H1 (cell line): ENCODE results near the gene PRR35. TPM values are rescaled to one million over a fixed set of nuclear protein-coding genes. Genes with fewer than 3 reads are reported as not detected.

Experiments used
- CTCF ChIA-PET: fragments of 300-600 bp; sonication (Branson Sonifier 250); formaldehyde crosslinking; loops from one replicate; lab custom pipeline; 2021; ENCODE audit not compliant: partially characterized antibody; lab: Charles Lee
- POLR2A ChIA-PET: fragments of 300-600 bp; sonication (Branson Sonifier 250); formaldehyde crosslinking; loops from one replicate; lab custom pipeline; 2021; ENCODE audit warnings: inconsistent platforms; ENCODE audit not compliant: partially characterized antibody; lab: Charles Lee
- DNase-seq, 2 experiments: peaks; one replicate each; pipeline versions ENCODE4 v3.0.0 to v3.0.0-alpha.2; 2010 to 2022; ENCODE audit warnings: low spot score in 2 of 2, low read depth in 1 of 2, mixed read lengths in 1 of 2
- FAIRE-seq: peaks from 2 replicates; lab custom pipeline; 2011; peaks lifted over from hg19 to GRCh38; lab: Jason Lieb, UNC
- H2AFZ ChIP-seq: 2 replicates; pipeline ENCODE4 v1.8.1; 2012; ENCODE audit warnings: low read length, inconsistent platforms
- H2AK5ac ChIP-seq: 2 replicates; pipeline ENCODE4 v1.6.1; 2013; ENCODE audit warnings: low read depth, low read length
- H2BK120ac ChIP-seq: replicated peaks from 2 replicates; pipeline ENCODE3; 2013; ENCODE audit warnings: low read depth, low read length, inconsistent platforms
- H2BK12ac ChIP-seq: 2 replicates; pipeline ENCODE4 v1.6.1; 2013; ENCODE audit warnings: low read depth, low read length
- H2BK15ac ChIP-seq: 2 replicates; pipeline ENCODE4 v1.6.1; 2013; ENCODE audit warnings: low read length
- H2BK20ac ChIP-seq: 2 replicates; pipeline ENCODE4 v1.6.1; 2013; ENCODE audit warnings: low read length
- H2BK5ac ChIP-seq: 2 replicates; pipeline ENCODE4 v1.6.1; 2013; ENCODE audit warnings: low read depth, low read length
- H3K14ac ChIP-seq: 2 replicates; pipeline ENCODE4 v1.6.1; 2013; ENCODE audit warnings: inconsistent platforms; ENCODE audit not compliant: insufficient read length
- H3K18ac ChIP-seq: 2 replicates; pipeline ENCODE4 v1.6.1; 2013; ENCODE audit warnings: low read length; ENCODE audit errors: extremely low read depth
- H3K23ac ChIP-seq: 2 replicates; pipeline ENCODE4 v1.6.1; 2013; ENCODE audit warnings: inconsistent platforms; ENCODE audit not compliant: insufficient read length
- H3K23me2 ChIP-seq: 2 replicates; pipeline ENCODE4 v1.6.1; 2013; ENCODE audit warnings: low read depth, low read length
- H3K27ac ChIP-seq: 2 replicates; pipeline ENCODE4 v1.6.1; 2011; ENCODE audit warnings: low read depth, low read length, inconsistent platforms
- H3K27me3 ChIP-seq, 4 experiments: replicated peaks in 1 of 4; 1 replicate in 1 of 4; 2 replicates in 3 of 4; pipeline versions ENCODE4 v1.6.1 to v1.8.1; 2011 to 2013; ENCODE audit warnings: low read length in 3 of 4, mild to moderate bottlenecking in 3 of 4, inconsistent platforms in 2 of 4, mixed read lengths in 2 of 4, moderate library complexity in 1 of 4; ENCODE audit not compliant: control insufficient read depth in 3 of 4, insufficient read depth in 3 of 4; ENCODE audit errors: extremely low read depth in 1 of 4
- H3K36me3 ChIP-seq, 4 experiments: 2 replicates each; pipeline versions ENCODE4 v1.6.1 to v1.8.1; 2011 to 2013; ENCODE audit warnings: mild to moderate bottlenecking in 4 of 4, low read length in 3 of 4, moderate library complexity in 2 of 4, control low read depth in 1 of 4, inconsistent platforms in 1 of 4; ENCODE audit not compliant: insufficient read depth in 4 of 4, control insufficient read depth in 2 of 4
- H3K4ac ChIP-seq: replicated peaks from 2 replicates; pipeline ENCODE3; 2013; ENCODE audit warnings: low read length, low read depth, mixed read lengths, inconsistent platforms; ENCODE audit not compliant: insufficient read length
- H3K4me1 ChIP-seq, 4 experiments: replicated peaks in 1 of 4; 1 replicate in 1 of 4; 2 replicates in 3 of 4; pipeline versions ENCODE4 v1.6.1 to v1.8.1; 2011 to 2013; ENCODE audit warnings: low read length in 3 of 4, inconsistent platforms in 2 of 4, mixed read lengths in 1 of 4; ENCODE audit not compliant: insufficient read depth in 4 of 4, control insufficient read depth in 3 of 4
- H3K4me2 ChIP-seq, 2 experiments: 2 replicates each; pipeline versions ENCODE4 v1.6.1 to v1.8.1; 2011 to 2013; ENCODE audit warnings: low read depth in 2 of 2, low read length in 2 of 2, control low read depth in 1 of 2, inconsistent platforms in 1 of 2, mild to moderate bottlenecking in 1 of 2; ENCODE audit not compliant: insufficient read depth in 1 of 2
- H3K4me3 ChIP-seq, 4 experiments: fragments of 200-600, 300-600 bp in 1 of 4; sonication (generic), shearing (Covaris generic), sonication (Bioruptor Twin) in 1 of 4; 2 replicates each; pipeline versions ENCODE4 v1.5.1 to v1.8.1; 2011 to 2016; ENCODE audit warnings: low read length in 4 of 4, low read depth in 3 of 4, control low read depth in 2 of 4, inconsistent platforms in 2 of 4, mild to moderate bottlenecking in 2 of 4, mixed read lengths in 1 of 4, moderate library complexity in 1 of 4; ENCODE audit not compliant: insufficient read depth in 2 of 4; ENCODE audit errors: extremely low read depth in 1 of 4
- H3K56ac ChIP-seq: replicated peaks from 2 replicates; pipeline ENCODE3; 2013; ENCODE audit warnings: low read depth, mild to moderate bottlenecking, mixed read lengths, low read length, inconsistent platforms; ENCODE audit not compliant: insufficient read length
- H3K79me1 ChIP-seq: 2 replicates; pipeline ENCODE4 v1.6.1; 2013; ENCODE audit warnings: low read depth, low read length, control low read depth
- H3K79me2 ChIP-seq, 2 experiments: 2 replicates each; pipeline versions ENCODE4 v1.6.1 to v1.8.1; 2012 to 2013; ENCODE audit warnings: low read length in 2 of 2, mild to moderate bottlenecking in 2 of 2, inconsistent platforms in 1 of 2; ENCODE audit not compliant: insufficient read depth in 2 of 2, control insufficient read depth in 1 of 2
- H3K9ac ChIP-seq, 4 experiments: replicated peaks in 1 of 4; 1 replicate in 1 of 4; 2 replicates in 3 of 4; pipeline versions ENCODE4 v1.6.1 to v1.8.1; 2011 to 2013; ENCODE audit warnings: low read depth in 3 of 4, low read length in 3 of 4, control low read depth in 2 of 4, mild to moderate bottlenecking in 2 of 4, moderate library complexity in 2 of 4, inconsistent platforms in 1 of 4; ENCODE audit errors: extremely low read depth in 1 of 4
- H3K9me3 ChIP-seq, 2 experiments: 2 replicates each; pipeline versions ENCODE4 v1.6.1 to v1.8.1; 2012 to 2013; ENCODE audit warnings: mild to moderate bottlenecking in 2 of 2, moderate library complexity in 2 of 2, control low read depth in 1 of 2, inconsistent platforms in 1 of 2, low read depth in 1 of 2, low read length in 1 of 2, mixed read lengths in 1 of 2; ENCODE audit not compliant: insufficient read depth in 2 of 2
- H4K20me1 ChIP-seq, 2 experiments: replicated peaks in 1 of 2; 2 replicates each; pipeline versions ENCODE3 to v1.8.1; 2011 to 2013; ENCODE audit warnings: inconsistent platforms in 2 of 2, low read length in 2 of 2, mild to moderate bottlenecking in 1 of 2; ENCODE audit not compliant: insufficient read depth in 2 of 2, control insufficient read depth in 1 of 2
- H4K5ac ChIP-seq: 2 replicates; pipeline ENCODE4 v1.6.1; 2013; ENCODE audit warnings: low read length, low read depth, mixed read lengths, inconsistent platforms; ENCODE audit not compliant: insufficient read length
- H4K8ac ChIP-seq: 2 replicates; pipeline ENCODE4 v1.8.0; 2013; ENCODE audit warnings: mild to moderate bottlenecking, moderate library complexity, low read length, inconsistent platforms; ENCODE audit not compliant: insufficient read depth; ENCODE audit errors: extremely low read depth
- H4K91ac ChIP-seq: replicated peaks from 2 replicates; pipeline ENCODE3; 2013; ENCODE audit warnings: low read length, mixed read lengths, inconsistent platforms; ENCODE audit not compliant: insufficient read length
- FOSL1 ChIP-seq: IDR thresholded peaks from 2 replicates; pipeline ENCODE4 v1.6.1; 2011; ENCODE audit warnings: mild to moderate bottlenecking, low read depth, low read length, moderate library complexity; ENCODE audit not compliant: insufficient read depth
- HDAC2 ChIP-seq, 2 experiments: fragments of 300-600 bp in 1 of 2; sonication (generic) in 1 of 2; IDR thresholded peaks; 2 replicates each; pipeline ENCODE4 v1.6.1; 2011 to 2012; ENCODE audit warnings: low read depth in 2 of 2, low read length in 2 of 2, mild to moderate bottlenecking in 2 of 2, moderate library complexity in 2 of 2, borderline replicate concordance in 1 of 2, inconsistent platforms in 1 of 2
- KDM4A ChIP-seq: IDR thresholded peaks from one replicate; pipeline ENCODE4 v1.7.1; 2012; ENCODE audit warnings: low read depth, mild to moderate bottlenecking, moderate library complexity, low read length, inconsistent platforms; ENCODE audit not compliant: severe bottlenecking
- SP1 ChIP-seq: IDR thresholded peaks from 2 replicates; pipeline ENCODE4 v1.6.1; 2011; ENCODE audit warnings: low read depth, low read length
- WGBS, 2 experiments: shearing (Covaris generic) in 1 of 2; methylation state at CpG; one replicate each; pipeline versions ENCODE4 v1.1.6 to v1.1.7; 2013 to 2015; ENCODE audit warnings: low lambda C conversion rate in 2 of 2, mixed read lengths in 2 of 2, inconsistent platforms in 1 of 2, low coverage in 1 of 2, missing lambda C conversion rate in 1 of 2; ENCODE audit not compliant: insufficient replicate concordance in 2 of 2, insufficient coverage in 1 of 2, insufficient read length in 1 of 2; ENCODE audit errors: extremely low coverage in 1 of 2, missing lambda C conversion rate in 1 of 2; 5-methylcytosine and 5-hydroxymethylcytosine counted together
- polyA plus RNA-seq, 7 experiments: library from polyadenylated mRNA; depleted of rRNA in 3 of 7; stranded (reverse) in 5 of 7; unstranded in 2 of 7; fragments of >200 nt in 5 of 7; fragments of 200-250 nt in 2 of 7; gene quantifications; 1 replicate in 5 of 7; 2 replicates in 1 of 7; 4 replicates in 1 of 7; pipeline versions ENCODE4 v1.2.1 to v1.2.3, GENCODE V29; 2011 to 2013; ENCODE audit warnings: missing spikeins in 2 of 7, mixed read lengths in 2 of 7
- total RNA-seq: library from RNA; stranded (reverse); fragmentation: NEBNext Ultra II Directional; extraction: Animal tissue kit (Norgen Biotek cat#: 25700); gene quantifications from 2 replicates; pipeline ENCODE4 v1.2.1, GENCODE V29; 2021
- TF ChIP-seq, protein P1 (sequence below): IDR thresholded peaks from 2 replicates; pipeline ENCODE4 v1.6.1; 2012; ENCODE audit warnings: inconsistent platforms

The PRR35 gene
- total and polyA plus RNA-seq, 2 of the 8 experiments (the other 6 are each of a cell fraction or from before 2014, with no cell fraction given): 0.38 to 0.50 TPM

DNA sequence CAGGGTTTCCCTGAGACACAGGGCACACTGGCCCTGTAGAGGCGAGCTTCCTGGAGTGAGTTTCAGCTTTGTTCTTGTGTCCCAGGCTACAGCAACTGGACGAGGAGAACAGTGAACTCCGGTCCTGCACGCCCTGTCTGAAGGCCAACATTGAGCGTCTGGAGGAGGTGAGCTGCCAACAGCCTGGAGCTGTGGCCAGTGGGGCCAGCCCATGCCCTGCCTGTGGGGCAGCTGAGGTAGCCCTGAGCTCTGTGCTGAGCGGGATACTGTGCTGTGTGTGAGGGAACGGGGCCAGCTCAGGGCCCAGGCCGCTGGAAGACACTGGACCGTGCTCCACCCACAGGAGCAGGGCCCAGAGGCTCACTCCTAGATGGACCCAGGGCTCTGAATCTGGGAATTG, 41.3 kb upstream of the PRR35 start:
- Histone ChIP-seq H3K27me3 (no peaks in the 10 kb centered on the region), H3K79me2 (no peaks in the 10 kb centered on the region), H2AFZ (no peak overlapping the region), H2BK5ac (no peak overlapping the region), H2AK5ac (no peak overlapping the region), H3K4me1 (peaks cover 0 to 4% (median under 1%) of the 10 kb centered on the region in 4 experiments; a peak in 3 of 7 replicates), H2BK20ac (no peak overlapping the region), H4K8ac (no peak overlapping the region), H4K91ac (no peak overlapping the region), H2BK12ac (no peak overlapping the region), H4K20me1 (peaks cover 0 to 6% of the 10 kb centered on the region in 2 experiments), H3K9me3 (no peaks in the 10 kb centered on the region), H3K56ac (no peak overlapping the region), H4K5ac (no peak overlapping the region)
- ChIA-PET POLR2A (interaction anchor here (0.6 to 1.7 kb wide), 5 partner anchors 8 to 123 kb away, joined by 3 to 6 read pairs (median 4); partner anchors contain the start of gene CAPN15), CTCF (interaction anchor here (0.8 to 3.7 kb wide), 14 partner anchors 9 to 127 kb away, joined by 3 to 12 read pairs (median 5); no protein-coding TSS in a partner anchor)
- no peak for DNase-seq
- TF ChIP-seq KDM4A (no peak), SP1 (no peak), FOSL1 (no peak), HDAC2 (IDR thresholded peaks at IDR 0.05; ENCODE audit: borderline replicate concordance in 1 of 2, low read depth in 2 of 2, low read length in 2 of 2) (no peak)
- TF ChIP-seq, protein P1, sequence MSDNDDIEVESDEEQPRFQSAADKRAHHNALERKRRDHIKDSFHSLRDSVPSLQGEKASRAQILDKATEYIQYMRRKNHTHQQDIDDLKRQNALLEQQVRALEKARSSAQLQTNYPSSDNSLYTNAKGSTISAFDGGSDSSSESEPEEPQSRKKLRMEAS: no peak
- TF ChIP-seq, all 59 proteins: peak for 0
- FAIRE-seq: no peak
- no peak overlapping the region for H3K4ac ChIP-seq
- peaks cover 2 to 10% (median 6%) of the 10 kb centered on the region in 4 experiments; a peak in 5 of 8 replicates for H3K36me3 ChIP-seq
- H3K18ac ChIP-seq: no peak overlapping the region; the same call in 1 of the 2 replicates
- no peak overlapping the region for H2BK120ac ChIP-seq
- H3K79me1 ChIP-seq: no peaks in the 10 kb centered on the region
- no peak overlapping the region for H3K23ac ChIP-seq
- H3K4me3 ChIP-seq: no peak overlapping the region
- 93% methylated on average over 9 of the region's 9 CpGs; no CpG with 5 or more reads in 1 of the 2 experiments for WGBS, 2 experiments
- H2BK15ac ChIP-seq: no peak overlapping the region
- no peak overlapping the region for H3K27ac ChIP-seq
- H3K9ac ChIP-seq: no peak overlapping the region
- no peak overlapping the region for H3K4me2 ChIP-seq
- H3K14ac ChIP-seq: no peak overlapping the region
- no peaks in the 10 kb centered on the region for H3K23me2 ChIP-seq
